Testis (tissue), 3 donors: ENCODE data around the gene CFAP97D2. TPM values are rescaled to one million over a fixed set of nuclear protein-coding genes. Genes with fewer than 3 reads are reported as not detected.

Experiments used
- DNase-seq: peaks from one replicate; pipeline ENCODE4 v3.0.0-alpha.2; 2019
- H3K27ac ChIP-seq, 2 donors: fragments of 200-600 bp; sonication (generic); one replicate each; pipeline ENCODE4 v1.5.1; 2019
- H3K27me3 ChIP-seq: fragments of 200-600 bp; sonication (generic); one replicate; pipeline ENCODE4 v1.5.1; 2019
- H3K36me3 ChIP-seq: fragments of 200-600 bp; sonication (generic); one replicate; pipeline ENCODE4 v1.5.1; 2017; ENCODE audit warnings: low read depth; ENCODE audit errors: missing control alignments
- H3K4me1 ChIP-seq: fragments of 200-600 bp; sonication (generic); one replicate; pipeline ENCODE4 v1.5.1; 2019
- H3K4me3 ChIP-seq, 2 donors: fragments of 200-600 bp; sonication (generic); one replicate each; pipeline ENCODE4 v1.5.1; 2017 to 2019
- H3K9me3 ChIP-seq: fragments of 200-600 bp; sonication (generic); one replicate; pipeline ENCODE4 v1.5.1; 2017
- CTCF ChIP-seq, 3 experiments: fragments of 450-650 bp in 2 of 3; fragments of 200-600 bp in 1 of 3; sonication (generic) in 1 of 3; IDR thresholded peaks; one replicate each; pipeline ENCODE4 v1.5.1; 2016 to 2019; ENCODE audit warnings: antibody characterized with exemption in 3 of 3, mild to moderate bottlenecking in 2 of 3, moderate library complexity in 1 of 3
- POLR2A ChIP-seq: fragments of 450-650 bp; IDR thresholded peaks from one replicate; pipeline ENCODE4 v1.6.1; 2017; ENCODE audit warnings: antibody characterized with exemption, mild to moderate bottlenecking, moderate library complexity
- WGBS, 2 donors: methylation state at CpG; one replicate each; pipeline ENCODE4 v1.1.5; 2018; 5-methylcytosine and 5-hydroxymethylcytosine counted together
- intact Hi-C: fragments of 100-400 bp; cut with DNase I; formaldehyde crosslinking; loops from one replicate; pipeline ENCODE4 v1.15.1; 2023; ENCODE audit warnings: low total_unique reads
- polyA plus RNA-seq: library from polyadenylated mRNA; stranded (reverse); fragments of 350-450 nt; fragmentation: Illumina TruSeq; extraction: RNeasy Lipid Tissue Mini Kit (QIAGEN cat#74804); gene quantifications from one replicate; pipeline ENCODE4 v1.2.3, GENCODE V29; 2014; ENCODE audit warnings: low read depth, low replicate concordance; ENCODE audit not compliant: insufficient read depth
- total RNA-seq, 2 donors: library from RNA; depleted of rRNA; stranded (reverse); fragments of >200 nt; gene quantifications; one replicate each; pipeline ENCODE4 v1.2.3, GENCODE V29; 2016

CFAP97D2 gene
- total and polyA plus RNA-seq, 3 donors from 2014 or later, result 1.5 to 2.7 (median 2.3) TPM

GRCh38 chr13:114225610-114226009 is 46.6 kb downstream of the CFAP97D2 start:
- Histone ChIP-seq H3K9me3 (no peaks in the 10 kb centered on the region), H3K36me3 (no peaks in the 10 kb centered on the region), H3K27ac (no peak overlapping the region), H3K27me3 (no peaks in the 10 kb centered on the region), H3K4me3 (no peak overlapping the region), H3K4me1 (no peaks in the 10 kb centered on the region)
- no peak for TF ChIP-seq POLR2A
- no peak for TF ChIP-seq CTCF (IDR thresholded peaks at IDR 0.05)
- DNase-seq, result no peak
- intact Hi-C loops, result loop anchor here (5.0 kb wide), 1 partner anchor 273 kb away; no protein-coding TSS in a partner anchor
- 80 to 91% methylated on average over 8 of the region's 8 CpGs for WGBS, 2 donors

GRCh38 chr13:114226088-114226487 is 47.0 kb downstream of the CFAP97D2 start:
- Histone ChIP-seq H3K27ac (no peak overlapping the region), H3K4me1 (no peaks in the 10 kb centered on the region), H3K4me3 (no peak overlapping the region), H3K36me3 (no peaks in the 10 kb centered on the region), H3K9me3 (no peaks in the 10 kb centered on the region), H3K27me3 (no peaks in the 10 kb centered on the region)
- DNase-seq, result no peak
- intact Hi-C loops, result loop anchor here (5.0 kb wide), 1 partner anchor 274 kb away; no protein-coding TSS in a partner anchor
- WGBS, 2 donors, result 84 to 89% methylated on average over 11 of the region's 11 CpGs
- no peak for TF ChIP-seq CTCF (IDR thresholded peaks at IDR 0.05)
- TF ChIP-seq POLR2A, result no peak

- Histone ChIP-seq H3K27me3 (no peaks in the 10 kb centered on the region), H3K9me3 (no peaks in the 10 kb centered on the region), H3K36me3 (no peaks in the 10 kb centered on the region), H3K4me3 (no peak overlapping the region), H3K4me1 (no peaks in the 10 kb centered on the region), H3K27ac (no peak overlapping the region)
- intact Hi-C loops, result loop anchor here (5.0 kb wide), 1 partner anchor 275 kb away; no protein-coding TSS in a partner anchor
- TF ChIP-seq CTCF (IDR thresholded peaks at IDR 0.05) (peak; percentile 88 to 96 (median 93)), POLR2A (no peak)
- peak; percentile 93 for DNase-seq
- WGBS, 2 donors, result 18 to 19% methylated on average over 10 to 19 of the region's 19 CpGs
These were observed 47.8 kb downstream of the CFAP97D2 start for GRCh38 chr13:114226699-114227323.

- WGBS, 2 donors, result 83 to 86% methylated on average over 2 of the region's 2 CpGs
- Histone ChIP-seq H3K36me3 (no peaks in the 10 kb centered on the region), H3K27ac (no peak overlapping the region), H3K4me1 (no peaks in the 10 kb centered on the region), H3K9me3 (no peaks in the 10 kb centered on the region), H3K4me3 (no peak overlapping the region), H3K27me3 (no peaks in the 10 kb centered on the region)
- intact Hi-C loops, result loop anchor here (5.0 kb wide), 1 partner anchor 275 kb away; no protein-coding TSS in a partner anchor
- no peak for TF ChIP-seq CTCF (IDR thresholded peaks at IDR 0.05)
- no peak for TF ChIP-seq POLR2A
- DNase-seq, result no peak
These were observed 48.5 kb downstream of the CFAP97D2 start for GRCh38 chr13:114227528-114227927.

GRCh38 chr13:114228176-114228575 is 49.1 kb downstream of the CFAP97D2 start:
- Histone ChIP-seq H3K9me3 (no peaks in the 10 kb centered on the region), H3K27me3 (no peaks in the 10 kb centered on the region), H3K36me3 (no peaks in the 10 kb centered on the region), H3K27ac (no peak overlapping the region), H3K4me3 (no peak overlapping the region), H3K4me1 (no peaks in the 10 kb centered on the region)
- intact Hi-C loops, result loop anchor here (5.0 kb wide), 1 partner anchor 276 kb away; no protein-coding TSS in a partner anchor
- DNase-seq, result no peak
- TF ChIP-seq CTCF (IDR thresholded peaks at IDR 0.05) (no peak), POLR2A (no peak)
- WGBS, 2 donors, result 73 to 76% methylated on average over 9 of the region's 9 CpGs
